ENCODE data around the gene NUDT1.

DNA sequence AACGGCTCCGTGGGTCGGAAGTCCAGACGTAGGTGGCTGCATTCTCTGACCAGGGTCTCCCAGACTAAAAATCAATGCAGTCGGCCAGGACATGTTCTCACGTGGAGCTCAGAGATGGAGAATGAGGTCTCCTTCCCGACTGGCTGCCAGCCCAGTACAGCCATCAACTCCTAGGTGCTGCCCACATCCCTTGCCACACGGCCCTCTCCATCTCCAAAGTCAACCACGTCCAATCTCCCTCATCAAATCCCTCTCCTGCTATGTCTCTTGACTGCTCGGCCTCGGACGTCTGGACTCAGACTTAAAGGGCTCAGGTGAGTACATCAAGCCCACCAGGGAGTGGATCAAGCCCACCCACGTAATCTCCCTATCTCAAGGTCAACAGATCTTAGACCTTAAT lies 16.2 kb upstream of the NUDT1 start:
- TF ChIP-seq, protein P1, sequence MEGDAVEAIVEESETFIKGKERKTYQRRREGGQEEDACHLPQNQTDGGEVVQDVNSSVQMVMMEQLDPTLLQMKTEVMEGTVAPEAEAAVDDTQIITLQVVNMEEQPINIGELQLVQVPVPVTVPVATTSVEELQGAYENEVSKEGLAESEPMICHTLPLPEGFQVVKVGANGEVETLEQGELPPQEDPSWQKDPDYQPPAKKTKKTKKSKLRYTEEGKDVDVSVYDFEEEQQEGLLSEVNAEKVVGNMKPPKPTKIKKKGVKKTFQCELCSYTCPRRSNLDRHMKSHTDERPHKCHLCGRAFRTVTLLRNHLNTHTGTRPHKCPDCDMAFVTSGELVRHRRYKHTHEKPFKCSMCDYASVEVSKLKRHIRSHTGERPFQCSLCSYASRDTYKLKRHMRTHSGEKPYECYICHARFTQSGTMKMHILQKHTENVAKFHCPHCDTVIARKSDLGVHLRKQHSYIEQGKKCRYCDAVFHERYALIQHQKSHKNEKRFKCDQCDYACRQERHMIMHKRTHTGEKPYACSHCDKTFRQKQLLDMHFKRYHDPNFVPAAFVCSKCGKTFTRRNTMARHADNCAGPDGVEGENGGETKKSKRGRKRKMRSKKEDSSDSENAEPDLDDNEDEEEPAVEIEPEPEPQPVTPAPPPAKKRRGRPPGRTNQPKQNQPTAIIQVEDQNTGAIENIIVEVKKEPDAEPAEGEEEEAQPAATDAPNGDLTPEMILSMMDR (conservative IDR thresholded peaks at IDR 0.05; ENCODE audit: low read length): no peak
- TF ChIP-seq EZH2phosphoT487 (IDR thresholded peaks at IDR 0.05; ENCODE audit: borderline replicate concordance, low read depth, low read length): no peak
